ENCODE measurements around the gene ITPR1.

- no peak for TF ChIP-seq CTCF (IDR thresholded peaks at IDR 0.05)
- no peak for TF ChIP-seq NRF1 (IDR thresholded peaks at IDR 0.05; ENCODE audit: low read depth, low read length)
- TF ChIP-seq FOXM1 (IDR thresholded peaks at IDR 0.05; ENCODE audit: low read depth) = no peak
- no peak for TF ChIP-seq RCOR1 (IDR thresholded peaks at IDR 0.05; ENCODE audit: low read length)
- TF ChIP-seq EP300 (IDR thresholded peaks at IDR 0.05; ENCODE audit: borderline replicate concordance in 1 of 2, low read depth in 1 of 2, low read length in 1 of 2) = no peak
- TF ChIP-seq, protein P1, sequence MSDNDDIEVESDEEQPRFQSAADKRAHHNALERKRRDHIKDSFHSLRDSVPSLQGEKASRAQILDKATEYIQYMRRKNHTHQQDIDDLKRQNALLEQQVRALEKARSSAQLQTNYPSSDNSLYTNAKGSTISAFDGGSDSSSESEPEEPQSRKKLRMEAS (IDR thresholded peaks at IDR 0.05; ENCODE audit: low read depth) = no peak
- no peak for TF ChIP-seq POLR2AphosphoS5 (IDR thresholded peaks at IDR 0.05; ENCODE audit: low read depth, low read length)
- no peak for TF ChIP-seq PBX3 (IDR thresholded peaks at IDR 0.05)
- TF ChIP-seq RAD21 (IDR thresholded peaks at IDR 0.05; ENCODE audit: low read length) = no peak
- TF ChIP-seq REST (IDR thresholded peaks at IDR 0.05; ENCODE audit: low read depth, low read length) = no peak
- TF ChIP-seq TAF1 (IDR thresholded peaks at IDR 0.05; ENCODE audit: borderline replicate concordance, low read depth, low read length) = no peak
- no peak for TF ChIP-seq ZBTB33 (IDR thresholded peaks at IDR 0.05; ENCODE audit: borderline replicate concordance, low read depth)
- no peak for TF ChIP-seq FOSL2 (IDR thresholded peaks at IDR 0.05; ENCODE audit: borderline replicate concordance, low read depth)
Measured at GRCh38 chr3:4719046-4719501, 225.9 kb downstream of the ITPR1 start.

Measured in SK-N-SH (cell line).